HG02623 (cell line): ENCODE measurements around the gene EPHA8.

ENCODE experiments used
- ATAC-seq: cut with Tn5 transposase; IDR thresholded peaks from one replicate; pipeline ENCODE4 v1.9.1; 2021; ENCODE audit warnings: moderate library complexity; ENCODE audit not compliant: unreplicated experiment

Gene EPHA8

GRCh38 chr1:22638476-22639234 is 75.4 kb downstream of the EPHA8 start:
- no peak for ATAC-seq

- no peak for ATAC-seq
Measured at GRCh38 chr1:22639286-22639685, 76.0 kb downstream of the EPHA8 start.

GRCh38 chr1:22641247-22641646 is 78.0 kb downstream of the EPHA8 start:
- no peak for ATAC-seq

GRCh38 chr1:22641906-22642636 is 78.8 kb downstream of the EPHA8 start:
- no peak for ATAC-seq

DNA sequence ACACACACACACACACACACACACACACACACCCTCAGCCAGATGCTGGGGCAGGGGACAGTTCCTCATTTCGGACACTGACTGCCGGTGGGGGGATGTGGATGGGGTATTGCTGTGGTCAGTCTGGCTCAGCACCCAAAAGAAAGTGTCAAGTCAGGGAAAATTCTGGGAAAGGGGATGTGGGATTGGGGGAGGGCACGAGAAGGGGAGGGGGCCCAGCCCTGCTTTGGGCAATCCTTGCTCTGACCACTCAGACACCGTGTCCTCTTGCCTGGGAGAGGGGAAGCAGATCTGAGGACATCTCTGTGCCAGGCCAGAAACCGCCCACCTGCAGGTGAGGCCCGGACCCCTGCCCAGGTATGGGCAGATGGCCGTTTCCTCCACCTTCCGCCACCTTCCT is 80.1 kb downstream of the EPHA8 start, which contains the start of gene C1QC:
Gene C1QC (plus strand): TSS at position 253 of the 400 bp plus-strand sequence. CDS start 391 bp downstream, outside the sequence.
- ATAC-seq = no peak

DNA sequence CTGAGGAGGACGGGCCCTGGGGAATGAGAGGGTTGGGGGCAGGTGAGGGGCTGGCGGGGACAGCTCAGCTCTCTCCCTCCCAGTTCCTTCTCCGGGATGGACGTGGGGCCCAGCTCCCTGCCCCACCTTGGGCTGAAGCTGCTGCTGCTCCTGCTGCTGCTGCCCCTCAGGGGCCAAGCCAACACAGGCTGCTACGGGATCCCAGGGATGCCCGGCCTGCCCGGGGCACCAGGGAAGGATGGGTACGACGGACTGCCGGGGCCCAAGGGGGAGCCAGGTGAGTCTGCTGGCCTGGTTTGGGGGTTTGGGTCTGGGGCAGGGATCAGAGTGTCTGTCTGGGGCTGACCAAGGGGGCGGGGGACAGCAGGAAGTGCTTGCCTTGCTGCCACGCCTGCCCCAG is 80.6 kb downstream of the EPHA8 start:
- no peak for ATAC-seq

- ATAC-seq = no peak
Measured at GRCh38 chr1:22645931-22646330, 82.6 kb downstream of the EPHA8 start.

- no peak for ATAC-seq
Measured at GRCh38 chr1:22646384-22646783, 83.1 kb downstream of the EPHA8 start.

DNA sequence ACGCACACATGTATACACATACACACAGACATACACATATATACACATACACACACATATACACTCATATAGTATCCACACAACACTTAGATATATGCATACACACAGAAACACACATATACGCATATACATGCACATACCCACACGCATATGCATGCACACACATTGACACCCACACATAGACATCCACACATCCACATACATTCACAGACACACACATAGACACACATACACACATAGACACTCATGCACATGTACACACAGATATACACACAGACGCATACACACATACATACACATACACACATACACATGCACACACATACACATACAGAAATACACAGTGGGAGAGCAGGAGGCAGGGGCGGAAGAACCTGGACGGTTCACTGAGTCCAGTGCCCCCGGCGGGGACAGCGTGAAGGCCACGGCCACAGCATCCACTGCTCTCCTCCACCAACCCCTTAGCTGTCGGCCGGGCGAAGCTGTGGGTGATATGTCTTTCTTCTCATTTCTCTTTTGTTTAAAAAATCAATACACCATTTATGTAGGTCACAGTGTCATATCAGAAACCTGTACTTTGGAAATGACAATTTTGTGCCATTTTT is 86.9 kb downstream of the EPHA8 start:
- no peak for ATAC-seq

DNA sequence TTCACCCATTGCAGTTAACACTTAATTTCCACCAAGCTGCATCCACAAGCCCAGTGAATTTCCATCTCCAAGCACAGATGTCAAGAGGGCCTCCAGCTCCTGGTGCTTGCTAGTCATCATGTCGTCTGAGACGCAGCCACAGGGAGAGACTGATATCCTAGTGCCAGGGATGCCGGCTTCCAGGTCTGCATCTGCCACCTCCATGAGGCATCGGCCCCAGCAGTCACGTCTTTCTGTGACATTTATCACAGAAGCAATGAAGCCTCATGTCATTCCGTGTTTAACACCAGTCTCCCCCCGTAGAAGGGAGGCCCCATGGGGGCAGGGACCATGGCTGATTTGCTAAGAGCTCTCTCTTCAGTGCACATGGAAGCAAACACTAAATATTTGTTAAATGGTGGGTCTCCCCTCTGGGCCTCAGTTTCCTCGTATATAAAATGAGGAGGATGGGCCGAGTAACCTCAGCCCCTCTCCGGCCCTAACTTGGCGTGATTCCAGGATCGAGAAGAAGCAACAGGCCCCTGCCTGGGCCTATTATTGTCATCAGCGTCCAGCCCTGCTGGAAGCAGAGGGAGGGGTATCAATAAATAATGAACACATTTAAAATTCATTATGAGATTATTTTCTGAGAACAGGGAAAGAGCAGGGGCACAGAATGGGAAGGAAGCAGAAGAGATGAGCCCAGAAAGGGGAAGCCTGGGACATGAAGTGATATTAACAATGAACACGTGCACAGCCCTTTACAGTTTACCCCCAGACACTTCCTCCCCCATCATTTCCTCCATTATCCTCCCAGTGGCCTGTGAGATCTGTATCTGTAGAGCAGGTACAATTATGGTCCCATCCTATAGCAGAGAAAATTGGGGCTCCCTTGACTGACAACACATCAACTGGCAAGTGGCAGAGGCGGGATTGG is 88.9 kb downstream of the EPHA8 start:
- no peak for ATAC-seq

DNA sequence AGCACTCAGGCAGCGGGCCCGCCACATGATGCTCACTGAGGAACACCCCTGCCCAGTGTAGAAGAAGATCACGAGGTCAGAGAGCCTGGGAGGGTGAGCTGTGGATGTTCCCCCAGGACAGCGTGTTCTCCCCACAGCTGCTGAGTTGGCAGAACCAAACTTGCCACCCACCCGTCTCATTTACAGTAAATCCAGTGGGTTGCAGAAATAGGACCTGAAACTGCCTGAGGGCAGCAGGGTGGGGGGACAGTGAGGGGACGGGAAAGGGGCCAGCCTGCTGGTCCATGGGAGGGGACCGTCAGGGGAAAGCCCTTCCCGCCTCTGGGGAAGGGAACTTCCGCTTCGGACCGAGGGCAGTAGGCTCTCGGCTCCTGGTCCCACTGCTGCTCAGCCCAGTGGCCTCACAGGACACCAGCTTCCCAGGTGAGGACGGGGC is 89.6 kb downstream of the EPHA8 start, which contains the start of gene C1QB:
Gene C1QB (plus strand): TSS at position 356 of the 436 bp plus-strand sequence. CDS start 6,227 bp downstream, outside the sequence.
- no peak for ATAC-seq
